ENCODE data around the gene PPP1R9A. TPM values are rescaled to one million over a fixed set of nuclear protein-coding genes. Genes with fewer than 3 reads are reported as not detected.

PPP1R9A gene
- total RNA-seq, 1 experiment from 2014 or later, result 5.9 TPM

GRCh38 chr7:95101422-95101821 lies 194.0 kb downstream of the PPP1R9A start:
- POLR2A ChIA-PET (ENCODE audit: unreplicated experiment), result interaction anchor here (0.6 kb wide), 1 partner anchor 32 kb away, joined by 3 read pairs; no protein-coding TSS in a partner anchor
- H3K27ac ChIP-seq (ENCODE audit: low read length), result peak overlapping the region; percentile 84
- BruUV-seq (replicated peaks), result no TSS peak
- peaks cover 37% of the 10 kb centered on the region for H3K4me1 ChIP-seq (ENCODE audit: insufficient read depth, low read length)
- no peaks in the 10 kb centered on the region for H3K27me3 ChIP-seq (ENCODE audit: low read length)
- H3K9ac ChIP-seq (ENCODE audit: low read length), result 0 out of 2 replicates have a peak overlapping the region, but pooled peaks have one; percentile 6
- H3K9me2 ChIP-seq (replicated peaks; ENCODE audit: low read length), result no peaks in the 10 kb centered on the region
- CTCF ChIA-PET, result no interaction called here
- H3K36me3 ChIP-seq (ENCODE audit: low read depth, low read length), result no peaks in the 10 kb centered on the region
- H2AFZ ChIP-seq (ENCODE audit: low read length), result peak overlapping the region; percentile 64
- peak; percentile 69 for ATAC-seq
- DNase-seq, result peak; percentile 85
- no peaks in the 10 kb centered on the region for H3K9me3 ChIP-seq (ENCODE audit: low read length)
- peaks cover 4% of the 10 kb centered on the region for H3F3A ChIP-seq (ENCODE audit: low read length, unreplicated experiment)
- 0 out of 2 replicates have a peak overlapping the region, but pooled peaks have one; percentile 38 for H3K4me3 ChIP-seq (ENCODE audit: low read length)
- TF ChIP-seq CTCF (conservative IDR thresholded peaks at IDR 0.05; ENCODE audit: low read depth, low read length) (no peak), EZH2 (IDR thresholded peaks at IDR 0.05; ENCODE audit: low read length, unreplicated experiment) (no peak), EZH2phosphoT487 (IDR thresholded peaks at IDR 0.05; ENCODE audit: borderline replicate concordance, low read length) (no peak)
- intact Hi-C loops (cut with micrococcal nuclease), result loop anchor here (5.0 to 10.0 kb wide), 2 partner anchors 194 to 447 kb away; partner anchors contain the start of genes PPP1R9A and SGCE
- no peaks in the 10 kb centered on the region for H4K20me1 ChIP-seq (ENCODE audit: low read length)
- no peaks in the 10 kb centered on the region for H3K79me2 ChIP-seq (ENCODE audit: low read length)
- H3K4me2 ChIP-seq (ENCODE audit: low read length), result peak overlapping the region; percentile 64

GRCh38 chr7:95102662-95103061 lies 195.3 kb downstream of the PPP1R9A start:
- Histone ChIP-seq H3K4me2 (ENCODE audit: low read length) (peak overlapping the region; percentile 64), H3F3A (ENCODE audit: low read length, unreplicated experiment) (peaks cover 4% of the 10 kb centered on the region), H3K36me3 (ENCODE audit: low read depth, low read length) (no peaks in the 10 kb centered on the region), H4K20me1 (ENCODE audit: low read length) (no peaks in the 10 kb centered on the region), H3K9me3 (ENCODE audit: low read length) (no peaks in the 10 kb centered on the region), H3K4me3 (ENCODE audit: low read length) (peak overlapping the region; percentile 34; the same call in 1 of the 2 replicates), H3K27ac (ENCODE audit: low read length) (peak overlapping the region; percentile 84), H3K27me3 (ENCODE audit: low read length) (no peaks in the 10 kb centered on the region), H2AFZ (ENCODE audit: low read length) (no peak overlapping the region), H3K9me2 (replicated peaks; ENCODE audit: low read length) (no peaks in the 10 kb centered on the region), H3K79me2 (ENCODE audit: low read length) (no peaks in the 10 kb centered on the region), H3K9ac (ENCODE audit: low read length) (no peak overlapping the region), H3K4me1 (ENCODE audit: insufficient read depth, low read length) (peaks cover 37% of the 10 kb centered on the region)
- TF ChIP-seq EZH2 (IDR thresholded peaks at IDR 0.05; ENCODE audit: low read length, unreplicated experiment) (no peak), EZH2phosphoT487 (IDR thresholded peaks at IDR 0.05; ENCODE audit: borderline replicate concordance, low read length) (no peak), CTCF (conservative IDR thresholded peaks at IDR 0.05; ENCODE audit: low read depth, low read length) (no peak)
- CTCF ChIA-PET, result no interaction called here
- BruUV-seq (replicated peaks), result no TSS peak
- ATAC-seq (peak; percentile 78), DNase-seq (peak; percentile 87)
- intact Hi-C loops (cut with micrococcal nuclease), result loop anchor here (5.0 to 10.0 kb wide), 2 partner anchors 195 to 448 kb away; partner anchors contain the start of genes PPP1R9A and SGCE
- POLR2A ChIA-PET (ENCODE audit: unreplicated experiment), result no interaction called here

- Histone ChIP-seq H3K9me2 (replicated peaks; ENCODE audit: low read length) (no peaks in the 10 kb centered on the region), H3K27me3 (ENCODE audit: low read length) (no peaks in the 10 kb centered on the region), H3K9ac (ENCODE audit: low read length) (no peak overlapping the region), H3K27ac (ENCODE audit: low read length) (peak overlapping the region; percentile 43), H3K36me3 (ENCODE audit: low read depth, low read length) (no peaks in the 10 kb centered on the region), H3K79me2 (ENCODE audit: low read length) (no peaks in the 10 kb centered on the region), H3K4me3 (ENCODE audit: low read length) (no peak overlapping the region), H3K9me3 (ENCODE audit: low read length) (no peaks in the 10 kb centered on the region), H3F3A (ENCODE audit: low read length, unreplicated experiment) (peaks cover 4% of the 10 kb centered on the region), H2AFZ (ENCODE audit: low read length) (no peak overlapping the region), H4K20me1 (ENCODE audit: low read length) (no peaks in the 10 kb centered on the region), H3K4me1 (ENCODE audit: insufficient read depth, low read length) (peaks cover 37% of the 10 kb centered on the region), H3K4me2 (ENCODE audit: low read length) (peak overlapping the region; percentile 56)
- ChIA-PET POLR2A (ENCODE audit: unreplicated experiment) (interaction anchor here (0.7 kb wide), 1 partner anchor 524 kb away, joined by 7 read pairs; no protein-coding TSS in a partner anchor), CTCF (no interaction called here)
- BruUV-seq (replicated peaks), result no TSS peak
- intact Hi-C loops (cut with micrococcal nuclease), result loop anchor here (5.0 to 10.0 kb wide), 2 partner anchors 197 to 450 kb away; partner anchors contain the start of genes PPP1R9A and SGCE
- ATAC-seq (peak; percentile 60), DNase-seq (peak; percentile 76)
- TF ChIP-seq EZH2phosphoT487 (IDR thresholded peaks at IDR 0.05; ENCODE audit: borderline replicate concordance, low read length) (no peak), EZH2 (IDR thresholded peaks at IDR 0.05; ENCODE audit: low read length, unreplicated experiment) (no peak), CTCF (conservative IDR thresholded peaks at IDR 0.05; ENCODE audit: low read depth, low read length) (no peak)
These were observed 197.3 kb downstream of the PPP1R9A start for GRCh38 chr7:95104739-95105138.

Data from PC-3 (cell line).